ENCODE measurements around the gene AGO1.
"Not testable (repeated sequence)": the region's sequence is repeated elsewhere in the genome, so short reads cannot be mapped to it uniquely, and the experiment has no call there.

The AGO1 gene

GRCh38 chr1:35885961-35886558, 3.1 kb downstream of the AGO1 start:
- DNase-seq (ENCODE audit: extremely low read depth, low read depth): no peak
- TF ChIP-seq CTCF (IDR thresholded peaks at IDR 0.05; ENCODE audit: low read depth, low read length): no peak

- no peak for DNase-seq (ENCODE audit: extremely low read depth, low read depth)
- no peak for TF ChIP-seq CTCF (IDR thresholded peaks at IDR 0.05; ENCODE audit: low read depth, low read length)
These were observed 3.8 kb downstream of the AGO1 start for GRCh38 chr1:35886577-35887431.

- DNase-seq (ENCODE audit: extremely low read depth, low read depth): no peak
These were observed 4.5 kb downstream of the AGO1 start for GRCh38 chr1:35887508-35887907.

GRCh38 chr1:35888255-35888654, 5.2 kb downstream of the AGO1 start:
- no peak for DNase-seq (ENCODE audit: extremely low read depth, low read depth)
- TF ChIP-seq CTCF (IDR thresholded peaks at IDR 0.05; ENCODE audit: low read depth, low read length): no peak

More at GRCh38 chr1:35887508-35887907, 4.5 kb downstream of the AGO1 start:
- no peak for TF ChIP-seq CTCF (IDR thresholded peaks at IDR 0.05; ENCODE audit: low read depth, low read length)

GRCh38 chr1:35888981-35889380, 6.0 kb downstream of the AGO1 start:
- DNase-seq (ENCODE audit: extremely low read depth, low read depth): not testable (repeated sequence)

- no peak for DNase-seq (ENCODE audit: extremely low read depth, low read depth)
- TF ChIP-seq CTCF (IDR thresholded peaks at IDR 0.05; ENCODE audit: low read depth, low read length): no peak
These were observed 10.3 kb downstream of the AGO1 start for GRCh38 chr1:35893051-35893879.

- TF ChIP-seq CTCF (IDR thresholded peaks at IDR 0.05; ENCODE audit: low read depth, low read length): no peak
- DNase-seq (ENCODE audit: extremely low read depth, low read depth): no peak
These were observed 11.2 kb downstream of the AGO1 start for GRCh38 chr1:35894183-35894582.

All from AG09319 (cell line).